GM13976 (cell line): ENCODE measurements around the gene NRDE2.

Experiments
- DNase-seq: peaks from one replicate; pipeline ENCODE4 v3.0.0; 2012; ENCODE audit warnings: low spot score
- CTCF ChIP-seq: IDR thresholded peaks from 2 replicates; pipeline ENCODE4 v1.5.1; 2012; ENCODE audit warnings: borderline replicate concordance, mild to moderate bottlenecking; ENCODE audit not compliant: insufficient read depth; ENCODE audit errors: extremely low read depth, missing control alignments, control extremely low read depth
- in situ Hi-C: fragments of 300-500 bp; cut with MboI; formaldehyde crosslinking; loops from one replicate; pipeline ENCODE4 v1.12.0; 2022; ENCODE audit warnings: low sequenced_read_pairs, mixed read lengths, inconsistent platforms; ENCODE audit not compliant: unreplicated experiment

The NRDE2 gene

GRCh38 chr14:90300611-90301047, 31.1 kb downstream of the NRDE2 start:
- DNase-seq: no peak
- in situ Hi-C loops: no loop called here
- no peak for TF ChIP-seq CTCF

GRCh38 chr14:90299408-90299807, 32.3 kb downstream of the NRDE2 start:
- DNase-seq: no peak
- in situ Hi-C loops: no loop called here
- no peak for TF ChIP-seq CTCF

GRCh38 chr14:90297876-90298629, 33.7 kb downstream of the NRDE2 start:
- in situ Hi-C loops: no loop called here
- no peak for TF ChIP-seq CTCF
- DNase-seq: no peak

DNA sequence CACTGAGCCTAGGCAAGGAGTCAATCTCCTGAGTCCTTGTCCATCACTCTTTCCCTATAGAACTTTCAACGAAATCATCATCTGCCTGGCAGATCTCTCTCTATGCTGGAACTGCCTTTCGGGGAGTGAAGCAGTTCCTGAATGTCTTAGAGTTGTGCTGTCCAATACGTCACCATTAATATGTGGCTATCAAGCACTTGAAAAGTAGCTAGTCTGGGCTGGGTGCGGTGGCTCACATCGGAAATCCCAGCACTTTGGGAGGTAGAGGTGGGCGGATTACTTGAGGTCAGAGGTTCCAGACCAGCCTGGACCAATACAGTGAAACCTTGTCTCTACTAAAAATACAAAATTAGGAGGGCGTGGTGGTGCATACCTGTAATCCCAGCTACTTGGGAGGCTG, 35.1 kb downstream of the NRDE2 start:
- no peak for DNase-seq
- no peak for TF ChIP-seq CTCF
- in situ Hi-C loops: no loop called here

- in situ Hi-C loops: no loop called here
- TF ChIP-seq CTCF: no peak
- DNase-seq: no peak
Measured at GRCh38 chr14:90295870-90296516, 35.7 kb downstream of the NRDE2 start.

- no peak for DNase-seq
- in situ Hi-C loops: no loop called here
- no peak for TF ChIP-seq CTCF
Measured at GRCh38 chr14:90294872-90295271, 36.9 kb downstream of the NRDE2 start.
